Measurements from ENCODE around the gene ME3.

Gene ME3

GRCh38 chr11:86486261-86487030 lies 186.0 kb downstream of the ME3 start:
- Histone ChIP-seq H3K27ac (ENCODE audit: insufficient read depth, low read length, poor library complexity, severe bottlenecking) (no peak overlapping the region), H3K4me1 (ENCODE audit: control insufficient read depth, insufficient read depth, low read length, poor library complexity, severe bottlenecking) (no peaks in the 10 kb centered on the region)

GRCh38 chr11:86484795-86485166 lies 187.6 kb downstream of the ME3 start:
- no peak for DNase-seq
- Histone ChIP-seq H3K9me3 (ENCODE audit: control insufficient read depth, low read length) (no peaks in the 10 kb centered on the region), H3K4me1 (ENCODE audit: control insufficient read depth, insufficient read depth, low read length, poor library complexity, severe bottlenecking) (no peaks in the 10 kb centered on the region), H3K27me3 (replicated peaks; ENCODE audit: control insufficient read depth, insufficient read depth, low read length, poor library complexity, severe bottlenecking) (no peaks in the 10 kb centered on the region), H3K4me3 (ENCODE audit: insufficient read depth, low read depth, low read length, poor library complexity, severe bottlenecking) (no peak overlapping the region), H3K27ac (ENCODE audit: insufficient read depth, low read length, poor library complexity, severe bottlenecking) (no peak overlapping the region), H3K36me3 (ENCODE audit: control insufficient read depth, insufficient read depth, low read length) (no peaks in the 10 kb centered on the region)

More at GRCh38 chr11:86486261-86487030, 186.0 kb downstream of the ME3 start:
- Histone ChIP-seq H3K4me3 (ENCODE audit: insufficient read depth, low read depth, low read length, poor library complexity, severe bottlenecking) (no peak overlapping the region), H3K27me3 (replicated peaks; ENCODE audit: control insufficient read depth, insufficient read depth, low read length, poor library complexity, severe bottlenecking) (no peaks in the 10 kb centered on the region), H3K9me3 (ENCODE audit: control insufficient read depth, low read length) (no peaks in the 10 kb centered on the region), H3K36me3 (ENCODE audit: control insufficient read depth, insufficient read depth, low read length) (no peaks in the 10 kb centered on the region)
- DNase-seq, result no peak

- no peaks in the 10 kb centered on the region for H3K9me3 ChIP-seq (ENCODE audit: control insufficient read depth, low read length)
- no peak overlapping the region for H3K4me3 ChIP-seq (ENCODE audit: insufficient read depth, low read depth, low read length, poor library complexity, severe bottlenecking)
- H3K27ac ChIP-seq (ENCODE audit: insufficient read depth, low read length, poor library complexity, severe bottlenecking), result no peak overlapping the region
- H3K4me1 ChIP-seq (ENCODE audit: control insufficient read depth, insufficient read depth, low read length, poor library complexity, severe bottlenecking), result no peaks in the 10 kb centered on the region
- no peak for DNase-seq
- no peaks in the 10 kb centered on the region for H3K36me3 ChIP-seq (ENCODE audit: control insufficient read depth, insufficient read depth, low read length)
- H3K27me3 ChIP-seq (replicated peaks; ENCODE audit: control insufficient read depth, insufficient read depth, low read length, poor library complexity, severe bottlenecking), result no peaks in the 10 kb centered on the region
Measured at GRCh38 chr11:86483940-86484794, 188.2 kb downstream of the ME3 start.

- no peak for DNase-seq
- H3K4me3 ChIP-seq (ENCODE audit: insufficient read depth, low read depth, low read length, poor library complexity, severe bottlenecking), result no peak overlapping the region
- no peak overlapping the region for H3K27ac ChIP-seq (ENCODE audit: insufficient read depth, low read length, poor library complexity, severe bottlenecking)
Measured at GRCh38 chr11:86483610-86483939, 188.8 kb downstream of the ME3 start.

GRCh38 chr11:86482692-86483091 lies 189.7 kb downstream of the ME3 start:
- H3K27ac ChIP-seq (ENCODE audit: insufficient read depth, low read length, poor library complexity, severe bottlenecking), result no peak overlapping the region
- no peaks in the 10 kb centered on the region for H3K36me3 ChIP-seq (ENCODE audit: control insufficient read depth, insufficient read depth, low read length)
- no peaks in the 10 kb centered on the region for H3K4me1 ChIP-seq (ENCODE audit: control insufficient read depth, insufficient read depth, low read length, poor library complexity, severe bottlenecking)
- DNase-seq, result no peak
- H3K9me3 ChIP-seq (ENCODE audit: control insufficient read depth, low read length), result no peaks in the 10 kb centered on the region
- H3K27me3 ChIP-seq (replicated peaks; ENCODE audit: control insufficient read depth, insufficient read depth, low read length, poor library complexity, severe bottlenecking), result no peaks in the 10 kb centered on the region
- H3K4me3 ChIP-seq (ENCODE audit: insufficient read depth, low read depth, low read length, poor library complexity, severe bottlenecking), result no peak overlapping the region

More at GRCh38 chr11:86483610-86483939, 188.8 kb downstream of the ME3 start:
- H3K9me3 ChIP-seq (ENCODE audit: control insufficient read depth, low read length), result no peaks in the 10 kb centered on the region
- H3K4me1 ChIP-seq (ENCODE audit: control insufficient read depth, insufficient read depth, low read length, poor library complexity, severe bottlenecking), result no peaks in the 10 kb centered on the region
- H3K36me3 ChIP-seq (ENCODE audit: control insufficient read depth, insufficient read depth, low read length), result no peaks in the 10 kb centered on the region
- no peaks in the 10 kb centered on the region for H3K27me3 ChIP-seq (replicated peaks; ENCODE audit: control insufficient read depth, insufficient read depth, low read length, poor library complexity, severe bottlenecking)

GRCh38 chr11:86481399-86481798 lies 191.0 kb downstream of the ME3 start:
- no peak for DNase-seq
- Histone ChIP-seq H3K4me3 (ENCODE audit: insufficient read depth, low read depth, low read length, poor library complexity, severe bottlenecking) (no peak overlapping the region), H3K36me3 (ENCODE audit: control insufficient read depth, insufficient read depth, low read length) (no peaks in the 10 kb centered on the region), H3K4me1 (ENCODE audit: control insufficient read depth, insufficient read depth, low read length, poor library complexity, severe bottlenecking) (no peaks in the 10 kb centered on the region), H3K27ac (ENCODE audit: insufficient read depth, low read length, poor library complexity, severe bottlenecking) (no peak overlapping the region), H3K9me3 (ENCODE audit: control insufficient read depth, low read length) (no peaks in the 10 kb centered on the region), H3K27me3 (replicated peaks; ENCODE audit: control insufficient read depth, insufficient read depth, low read length, poor library complexity, severe bottlenecking) (no peaks in the 10 kb centered on the region)

GRCh38 chr11:86478348-86478747 lies 194.1 kb downstream of the ME3 start:
- no peaks in the 10 kb centered on the region for H3K36me3 ChIP-seq (ENCODE audit: control insufficient read depth, insufficient read depth, low read length)
- no peaks in the 10 kb centered on the region for H3K9me3 ChIP-seq (ENCODE audit: control insufficient read depth, low read length)
- H3K4me3 ChIP-seq (ENCODE audit: insufficient read depth, low read depth, low read length, poor library complexity, severe bottlenecking), result no peak overlapping the region
- no peak overlapping the region for H3K27ac ChIP-seq (ENCODE audit: insufficient read depth, low read length, poor library complexity, severe bottlenecking)
- H3K4me1 ChIP-seq (ENCODE audit: control insufficient read depth, insufficient read depth, low read length, poor library complexity, severe bottlenecking), result no peaks in the 10 kb centered on the region
- H3K27me3 ChIP-seq (replicated peaks; ENCODE audit: control insufficient read depth, insufficient read depth, low read length, poor library complexity, severe bottlenecking), result no peaks in the 10 kb centered on the region
- DNase-seq, result no peak

GRCh38 chr11:86477495-86478155 lies 194.8 kb downstream of the ME3 start:
- Histone ChIP-seq H3K27ac (ENCODE audit: insufficient read depth, low read length, poor library complexity, severe bottlenecking) (no peak overlapping the region), H3K27me3 (replicated peaks; ENCODE audit: control insufficient read depth, insufficient read depth, low read length, poor library complexity, severe bottlenecking) (no peaks in the 10 kb centered on the region), H3K4me3 (ENCODE audit: insufficient read depth, low read depth, low read length, poor library complexity, severe bottlenecking) (no peak overlapping the region), H3K36me3 (ENCODE audit: control insufficient read depth, insufficient read depth, low read length) (no peaks in the 10 kb centered on the region), H3K9me3 (ENCODE audit: control insufficient read depth, low read length) (no peaks in the 10 kb centered on the region), H3K4me1 (ENCODE audit: control insufficient read depth, insufficient read depth, low read length, poor library complexity, severe bottlenecking) (no peaks in the 10 kb centered on the region)
- no peak for DNase-seq

GRCh38 chr11:86476109-86476861 lies 196.1 kb downstream of the ME3 start:
- Histone ChIP-seq H3K36me3 (ENCODE audit: control insufficient read depth, insufficient read depth, low read length) (no peaks in the 10 kb centered on the region), H3K27ac (ENCODE audit: insufficient read depth, low read length, poor library complexity, severe bottlenecking) (no peak overlapping the region), H3K4me3 (ENCODE audit: insufficient read depth, low read depth, low read length, poor library complexity, severe bottlenecking) (no peak overlapping the region), H3K4me1 (ENCODE audit: control insufficient read depth, insufficient read depth, low read length, poor library complexity, severe bottlenecking) (no peaks in the 10 kb centered on the region), H3K9me3 (ENCODE audit: control insufficient read depth, low read length) (no peaks in the 10 kb centered on the region), H3K27me3 (replicated peaks; ENCODE audit: control insufficient read depth, insufficient read depth, low read length, poor library complexity, severe bottlenecking) (no peaks in the 10 kb centered on the region)
- DNase-seq, result no peak
